ENCODE results near the gene ARSI. TPM values are rescaled to one million over a fixed set of nuclear protein-coding genes. Genes with fewer than 3 reads are reported as not detected.

The ARSI gene
- 5.9 and 6.3 TPM in 2 replicates for total RNA-seq (2014; rRNA removed)
- Bru-seq, nascent RNA, result percentile 12 among the genes with signal in this experiment
- percentile 17 among the genes with signal in this experiment for BruChase-seq, experiment 1, labeled RNA remaining after a 6-hour chase
- percentile 11 among the genes with signal in this experiment for BruChase-seq, experiment 2, labeled RNA remaining after a 2-hour chase
- long read RNA-seq, result 0 reads

GRCh38 chr5:150302301-150303069 is at the start of gene ARSI:
Gene ARSI, minus strand, starts transcription at chr5:150302905. Its CDS starts 532 bp downstream, at chr5:150302373.
- no peaks in the 10 kb centered on the region for H3F3A ChIP-seq (ENCODE audit: low read length, unreplicated experiment)
- DNase-seq (peak; percentile 69), ATAC-seq (peak; percentile 81)
- TF ChIP-seq EZH2 (IDR thresholded peaks at IDR 0.05; ENCODE audit: low read length, unreplicated experiment), result no peak
- peak; percentile 61 for TF ChIP-seq CTCF (conservative IDR thresholded peaks at IDR 0.05; ENCODE audit: low read depth, low read length)
- no peaks in the 10 kb centered on the region for H3K79me2 ChIP-seq (ENCODE audit: low read length)
- no peaks in the 10 kb centered on the region for H3K27me3 ChIP-seq (ENCODE audit: low read length)
- intact Hi-C loops (cut with micrococcal nuclease), result loop anchor here (2.0 kb wide), 1 partner anchor 54 kb away; the partner anchor contains the start of gene TCOF1
- peak within 1 kb of the TSS; percentile 43 for H3K9ac ChIP-seq (ENCODE audit: low read length)
- peak within 1 kb of the TSS; percentile 72 for H3K4me3 ChIP-seq (ENCODE audit: low read length)
- H2AFZ ChIP-seq (ENCODE audit: low read length), result peak within 1 kb of the TSS; percentile 96
- no peak within 1 kb of the TSS for H3K27ac ChIP-seq (ENCODE audit: low read length)
- H4K20me1 ChIP-seq (ENCODE audit: low read length), result no peaks in the 10 kb centered on the region
- ChIA-PET CTCF (no interaction called here), POLR2A (ENCODE audit: unreplicated experiment) (no interaction called here)
- H3K9me2 ChIP-seq (replicated peaks; ENCODE audit: low read length), result no peaks in the 10 kb centered on the region
- peak within 1 kb of the TSS; percentile 92 for H3K4me2 ChIP-seq (ENCODE audit: low read length)
- no peaks in the 10 kb centered on the region for H3K9me3 ChIP-seq (ENCODE audit: low read length)
- BruUV-seq (replicated peaks), result no TSS peak
- H3K4me1 ChIP-seq (ENCODE audit: insufficient read depth, low read length), result peaks cover 20% of the 10 kb centered on the region
- H3K36me3 ChIP-seq (ENCODE audit: low read depth, low read length), result no peaks in the 10 kb centered on the region

GRCh38 chr5:150350524-150351344 is 48.0 kb upstream of the ARSI start:
- CTCF ChIA-PET, result interaction anchor here (1.0 to 1.4 kb wide), 2 partner anchors 14 to 188 kb away, joined by 3 to 10 read pairs; no protein-coding TSS in a partner anchor
- H3K9ac ChIP-seq (ENCODE audit: low read length), result no peak overlapping the region
- POLR2A ChIA-PET (ENCODE audit: unreplicated experiment), result interaction anchor here (0.6 kb wide), 1 partner anchor 63 kb away, joined by 23 read pairs; no protein-coding TSS in a partner anchor

More at GRCh38 chr5:150350524-150351344, 48.0 kb upstream of the ARSI start:
- Histone ChIP-seq H2AFZ (ENCODE audit: low read length) (no peak overlapping the region), H3F3A (ENCODE audit: low read length, unreplicated experiment) (no peaks in the 10 kb centered on the region), H3K4me2 (ENCODE audit: low read length) (no peak overlapping the region), H3K9me3 (ENCODE audit: low read length) (no peaks in the 10 kb centered on the region), H3K36me3 (ENCODE audit: low read depth, low read length) (no peaks in the 10 kb centered on the region), H3K9me2 (replicated peaks; ENCODE audit: low read length) (no peaks in the 10 kb centered on the region), H3K4me1 (ENCODE audit: insufficient read depth, low read length) (peaks cover 5% of the 10 kb centered on the region), H3K4me3 (ENCODE audit: low read length) (no peak overlapping the region), H3K79me2 (ENCODE audit: low read length) (no peaks in the 10 kb centered on the region), H3K27ac (ENCODE audit: low read length) (no peak overlapping the region), H3K27me3 (ENCODE audit: low read length) (no peaks in the 10 kb centered on the region), H4K20me1 (ENCODE audit: low read length) (no peaks in the 10 kb centered on the region)
- DNase-seq (peak; percentile 88), ATAC-seq (peak; percentile 97)
- TF ChIP-seq CTCF (conservative IDR thresholded peaks at IDR 0.05; ENCODE audit: low read depth, low read length), result peak; percentile 99
- TF ChIP-seq EZH2phosphoT487 (IDR thresholded peaks at IDR 0.05; ENCODE audit: borderline replicate concordance, low read length), result no peak
- no TSS peak for BruUV-seq (replicated peaks)
- intact Hi-C loops (cut with micrococcal nuclease), result loop anchor here (1.0 kb wide), 4 partner anchors 78 to 220 kb away; no protein-coding TSS in a partner anchor

All from PC-3 (cell line).